Fibroblast of mammary gland (primary cell): ENCODE data around the gene TRNT1.
A peak's percentile ranks its signal among the peaks of the same experiment; 100 is the strongest.

ENCODE experiments used
- DNase-seq: peaks from one replicate; pipeline ENCODE4 v3.0.0-alpha.2; 2010; ENCODE audit warnings: low read depth
- H3K4me3 ChIP-seq: 2 replicates; pipeline ENCODE4 v1.5.1; 2011; ENCODE audit warnings: low read depth, mild to moderate bottlenecking, low read length, moderate library complexity; ENCODE audit not compliant: control insufficient read depth
- TF ChIP-seq, protein P1 (sequence below): conservative IDR thresholded peaks from 2 replicates; pipeline ENCODE4 v1.5.1; 2011; ENCODE audit warnings: low read depth, low read length, inconsistent platforms; ENCODE audit not compliant: control insufficient read depth, insufficient read depth

Gene TRNT1

GRCh38 chr3:3127432-3128010 lies 781 bp downstream of the TRNT1 start:
- peak; percentile 25 for DNase-seq

GRCh38 chr3:3129579-3129978 lies 2.8 kb downstream of the TRNT1 start:
- TF ChIP-seq, protein P1, sequence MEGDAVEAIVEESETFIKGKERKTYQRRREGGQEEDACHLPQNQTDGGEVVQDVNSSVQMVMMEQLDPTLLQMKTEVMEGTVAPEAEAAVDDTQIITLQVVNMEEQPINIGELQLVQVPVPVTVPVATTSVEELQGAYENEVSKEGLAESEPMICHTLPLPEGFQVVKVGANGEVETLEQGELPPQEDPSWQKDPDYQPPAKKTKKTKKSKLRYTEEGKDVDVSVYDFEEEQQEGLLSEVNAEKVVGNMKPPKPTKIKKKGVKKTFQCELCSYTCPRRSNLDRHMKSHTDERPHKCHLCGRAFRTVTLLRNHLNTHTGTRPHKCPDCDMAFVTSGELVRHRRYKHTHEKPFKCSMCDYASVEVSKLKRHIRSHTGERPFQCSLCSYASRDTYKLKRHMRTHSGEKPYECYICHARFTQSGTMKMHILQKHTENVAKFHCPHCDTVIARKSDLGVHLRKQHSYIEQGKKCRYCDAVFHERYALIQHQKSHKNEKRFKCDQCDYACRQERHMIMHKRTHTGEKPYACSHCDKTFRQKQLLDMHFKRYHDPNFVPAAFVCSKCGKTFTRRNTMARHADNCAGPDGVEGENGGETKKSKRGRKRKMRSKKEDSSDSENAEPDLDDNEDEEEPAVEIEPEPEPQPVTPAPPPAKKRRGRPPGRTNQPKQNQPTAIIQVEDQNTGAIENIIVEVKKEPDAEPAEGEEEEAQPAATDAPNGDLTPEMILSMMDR, result no peak
- H3K4me3 ChIP-seq, result no peak overlapping the region
- DNase-seq, result no peak

More at GRCh38 chr3:3127432-3128010, 781 bp downstream of the TRNT1 start:
- TF ChIP-seq, protein P1, result no peak
- peak overlapping the region; percentile 83 for H3K4me3 ChIP-seq

- TF ChIP-seq, protein P1, result no peak
- DNase-seq, result peak; percentile 36
- H3K4me3 ChIP-seq, result no peak overlapping the region
Observed at GRCh38 chr3:3133500-3133899, 6.8 kb downstream of the TRNT1 start.

DNA sequence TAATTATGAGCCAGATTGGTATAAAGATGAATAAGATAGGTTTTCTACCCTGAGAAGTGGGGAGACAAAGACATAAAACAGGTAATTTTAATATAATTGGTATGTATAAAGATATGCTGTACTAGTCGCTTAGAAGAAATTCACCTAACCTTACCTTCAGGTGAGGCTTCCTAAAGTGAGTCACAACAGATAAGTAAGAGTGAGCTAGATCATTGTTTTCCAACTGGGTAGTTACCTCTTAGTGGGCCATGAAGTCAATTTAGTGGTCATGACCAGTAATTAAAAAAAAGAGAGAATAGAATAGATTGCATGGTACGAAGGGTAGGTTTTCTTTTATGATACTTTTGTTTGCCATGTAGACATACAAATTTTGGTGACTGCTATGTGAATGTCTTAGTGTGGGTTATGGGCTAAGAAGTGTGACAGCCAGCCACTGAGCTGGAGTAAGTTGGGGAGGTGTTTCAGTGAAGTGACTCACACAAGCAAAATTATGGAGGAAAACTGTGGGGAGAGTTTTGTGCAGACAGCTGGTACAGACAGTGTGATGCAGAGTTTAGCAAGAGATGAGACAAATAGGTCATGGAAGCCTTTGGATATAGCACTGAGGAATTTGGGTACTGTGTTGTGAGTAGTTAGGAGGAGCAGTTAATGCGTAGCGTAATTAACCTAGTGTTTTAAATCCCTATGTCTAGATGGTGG lies 8.2 kb downstream of the TRNT1 start:
- DNase-seq, result peak; percentile 61
- TF ChIP-seq, protein P1, result no peak
- H3K4me3 ChIP-seq, result no peak overlapping the region

DNA sequence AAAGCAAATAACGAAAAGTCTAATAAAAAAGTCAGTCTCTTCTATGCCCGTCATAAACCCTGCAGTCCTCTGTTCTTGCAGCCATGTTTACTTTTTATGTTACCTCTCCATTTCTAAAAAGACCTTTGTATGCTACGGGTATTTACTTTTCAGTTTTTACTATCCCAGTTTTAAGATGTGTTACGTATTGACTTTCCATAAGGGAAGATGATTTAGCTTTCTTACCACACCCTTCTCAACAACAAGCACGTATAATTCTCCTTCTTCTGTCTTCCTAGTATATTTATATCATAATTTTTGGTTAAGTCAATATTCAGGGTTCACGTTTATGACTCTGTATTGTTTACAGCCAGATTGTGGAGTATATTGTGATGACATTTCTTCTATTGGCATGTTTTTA lies 10.8 kb downstream of the TRNT1 start:
- DNase-seq, result no peak
- H3K4me3 ChIP-seq, result no peak overlapping the region
- TF ChIP-seq, protein P1, result no peak

GRCh38 chr3:3141939-3142338 lies 15.2 kb downstream of the TRNT1 start:
- DNase-seq, result no peak
- TF ChIP-seq, protein P1, result no peak
- no peak overlapping the region for H3K4me3 ChIP-seq
